ENCODE measurements around the gene THAP7.
A peak's percentile ranks its signal among the peaks of the same experiment; 100 is the strongest.

THAP7 gene

GRCh38 chr22:20999350-21000206, 2.3 kb downstream of the THAP7 start:
- no peak for TF ChIP-seq EZH2 (IDR thresholded peaks at IDR 0.05; ENCODE audit: borderline replicate concordance, low read length)
- no peak for TF ChIP-seq CTCF (IDR thresholded peaks at IDR 0.05; ENCODE audit: low read length)
- peak overlapping the region; percentile 97; the same call in 1 of the 2 replicates for H3K9ac ChIP-seq (ENCODE audit: low read length)
- H3K4me2 ChIP-seq (ENCODE audit: low read length), result peak overlapping the region; percentile 98
- peaks cover 28% of the 10 kb centered on the region; the same call in 1 of the 2 replicates for H3K36me3 ChIP-seq (ENCODE audit: insufficient read depth, low read length)
- peaks cover 7% of the 10 kb centered on the region; the same call in 1 of the 2 replicates for H3K79me2 ChIP-seq (ENCODE audit: insufficient read depth, low read length)
- peaks cover 36% of the 10 kb centered on the region for H3K4me1 ChIP-seq (ENCODE audit: insufficient read depth, low read length, severe bottlenecking)
- no peaks in the 10 kb centered on the region for H3K9me3 ChIP-seq (ENCODE audit: low read length)
- no peaks in the 10 kb centered on the region for H3F3A ChIP-seq (ENCODE audit: insufficient read depth, low read length)
- H3K27me3 ChIP-seq (ENCODE audit: insufficient read depth, low read length), result no peaks in the 10 kb centered on the region
- H4K20me1 ChIP-seq (ENCODE audit: insufficient read depth, low read length), result no peaks in the 10 kb centered on the region
- peak overlapping the region; percentile 95 for H3K27ac ChIP-seq (ENCODE audit: low read depth, low read length, poor library complexity, severe bottlenecking)
- H2AFZ ChIP-seq (ENCODE audit: low read length), result no peak overlapping the region
- peak overlapping the region; percentile 85 for H3K4me3 ChIP-seq (ENCODE audit: low read depth, low read length, poor library complexity, severe bottlenecking)
- no peaks in the 10 kb centered on the region for H3K9me2 ChIP-seq (ENCODE audit: low read depth, low read length)

GRCh38 chr22:20998411-20999336, 3.2 kb downstream of the THAP7 start:
- no peaks in the 10 kb centered on the region for H3K27me3 ChIP-seq (ENCODE audit: insufficient read depth, low read length)
- no peak overlapping the region for H3K9ac ChIP-seq (ENCODE audit: low read length)
- peaks cover 28% of the 10 kb centered on the region; the same call in 1 of the 2 replicates for H3K36me3 ChIP-seq (ENCODE audit: insufficient read depth, low read length)
- TF ChIP-seq CTCF (IDR thresholded peaks at IDR 0.05; ENCODE audit: low read length) (no peak), EZH2 (IDR thresholded peaks at IDR 0.05; ENCODE audit: borderline replicate concordance, low read length) (no peak)
- no peaks in the 10 kb centered on the region for H3K9me3 ChIP-seq (ENCODE audit: low read length)
- peaks cover 34% of the 10 kb centered on the region for H3K4me1 ChIP-seq (ENCODE audit: insufficient read depth, low read length, severe bottlenecking)
- H3K4me2 ChIP-seq (ENCODE audit: low read length), result no peak overlapping the region
- H3F3A ChIP-seq (ENCODE audit: insufficient read depth, low read length), result no peaks in the 10 kb centered on the region
- H3K9me2 ChIP-seq (ENCODE audit: low read depth, low read length), result no peaks in the 10 kb centered on the region
- no peak overlapping the region for H2AFZ ChIP-seq (ENCODE audit: low read length)
- H3K4me3 ChIP-seq (ENCODE audit: low read depth, low read length, poor library complexity, severe bottlenecking), result no peak overlapping the region
- H3K79me2 ChIP-seq (ENCODE audit: insufficient read depth, low read length), result peaks cover 7% of the 10 kb centered on the region; the same call in 1 of the 2 replicates
- H3K27ac ChIP-seq (ENCODE audit: low read depth, low read length, poor library complexity, severe bottlenecking), result peak overlapping the region; percentile 1
- H4K20me1 ChIP-seq (ENCODE audit: insufficient read depth, low read length), result no peaks in the 10 kb centered on the region

GRCh38 chr22:20997536-20998257, 4.2 kb downstream of the THAP7 start:
- no peak overlapping the region for H3K27ac ChIP-seq (ENCODE audit: low read depth, low read length, poor library complexity, severe bottlenecking)
- H3K9me3 ChIP-seq (ENCODE audit: low read length), result no peaks in the 10 kb centered on the region
- H3K4me2 ChIP-seq (ENCODE audit: low read length), result no peak overlapping the region
- TF ChIP-seq EZH2 (IDR thresholded peaks at IDR 0.05; ENCODE audit: borderline replicate concordance, low read length) (no peak), CTCF (IDR thresholded peaks at IDR 0.05; ENCODE audit: low read length) (no peak)
- H3K4me1 ChIP-seq (ENCODE audit: insufficient read depth, low read length, severe bottlenecking), result peaks cover 25% of the 10 kb centered on the region
- H3F3A ChIP-seq (ENCODE audit: insufficient read depth, low read length), result no peaks in the 10 kb centered on the region
- H3K9ac ChIP-seq (ENCODE audit: low read length), result no peak overlapping the region
- H3K9me2 ChIP-seq (ENCODE audit: low read depth, low read length), result no peaks in the 10 kb centered on the region
- no peak overlapping the region for H3K4me3 ChIP-seq (ENCODE audit: low read depth, low read length, poor library complexity, severe bottlenecking)
- no peaks in the 10 kb centered on the region for H4K20me1 ChIP-seq (ENCODE audit: insufficient read depth, low read length)
- H3K79me2 ChIP-seq (ENCODE audit: insufficient read depth, low read length), result peaks cover 7% of the 10 kb centered on the region; the same call in 1 of the 2 replicates
- no peaks in the 10 kb centered on the region for H3K27me3 ChIP-seq (ENCODE audit: insufficient read depth, low read length)
- peaks cover 28% of the 10 kb centered on the region; the same call in 1 of the 2 replicates for H3K36me3 ChIP-seq (ENCODE audit: insufficient read depth, low read length)
- no peak overlapping the region for H2AFZ ChIP-seq (ENCODE audit: low read length)
